PC-3 (cell line): ENCODE results near the gene EIF4E2. TPM values are rescaled to one million over a fixed set of nuclear protein-coding genes. Genes with fewer than 3 reads are reported as not detected.
A peak's percentile ranks its signal among the peaks of the same experiment; 100 is the strongest.

Source experiments
- ATAC-seq: fragments of 200-7000 bp; cut with Tn5 transposase; 2 replicates; pipeline ENCODE4 v1.9.1; 2020; ENCODE audit warnings: mild to moderate bottlenecking, moderate library complexity
- BruUV-seq: library from RNA; stranded (reverse); fragments of 400-500 nt; replicated peaks from 2 replicates; lab custom pipeline; 2021; lab: Mats Ljungman, UMichigan
- CTCF ChIA-PET: fragments of 300-600 bp; sonication (Branson Sonifier 250); formaldehyde crosslinking; loops from one replicate; lab custom pipeline; 2022; ENCODE audit warnings: antibody characterized with exemption; lab: Charles Lee
- POLR2A ChIA-PET: fragments of 300-600 bp; sonication (Branson Sonifier 250); formaldehyde crosslinking; loops from one replicate; lab custom pipeline; 2022; ENCODE audit warnings: antibody characterized with exemption; ENCODE audit not compliant: unreplicated experiment; lab: Charles Lee
- DNase-seq: peaks from one replicate; pipeline ENCODE4 v3.0.0-alpha.2; 2015
- H2AFZ ChIP-seq: fragments of 300-600 bp; sonication (generic); 2 replicates; pipeline ENCODE4 v1.6.0; 2016; ENCODE audit warnings: antibody characterized with exemption, low read length
- H3F3A ChIP-seq: fragments of 300-600 bp; sonication (generic); one replicate; pipeline ENCODE4 v1.6.0; 2017; ENCODE audit warnings: antibody characterized with exemption, low read length, control low read depth, mild to moderate bottlenecking; ENCODE audit not compliant: unreplicated experiment
- H3K27ac ChIP-seq: fragments of 300-600 bp; sonication (generic); 2 replicates; pipeline ENCODE4 v1.5.1; 2016; ENCODE audit warnings: mild to moderate bottlenecking, low read length
- H3K27me3 ChIP-seq: fragments of 300-600 bp; sonication (generic); 2 replicates; pipeline ENCODE4 v1.6.1; 2016; ENCODE audit warnings: low read length, mixed read lengths
- H3K36me3 ChIP-seq: fragments of 300-600 bp; sonication (generic); 2 replicates; pipeline ENCODE4 v1.6.1; 2016; ENCODE audit warnings: low read depth, mixed run types, low read length, mixed read lengths
- H3K4me1 ChIP-seq: fragments of 300-600 bp; sonication (generic); 2 replicates; pipeline ENCODE4 v1.5.1; 2016; ENCODE audit warnings: low read length; ENCODE audit not compliant: insufficient read depth
- H3K4me2 ChIP-seq: fragments of 300-600 bp; sonication (generic); 2 replicates; pipeline ENCODE4 v1.6.0; 2016; ENCODE audit warnings: low read length
- H3K4me3 ChIP-seq: fragments of 300-600 bp; sonication (generic); 2 replicates; pipeline ENCODE4 v1.5.1; 2016; ENCODE audit warnings: mild to moderate bottlenecking, low read length, mixed read lengths
- H3K79me2 ChIP-seq: fragments of 300-600 bp; sonication (generic); 2 replicates; pipeline ENCODE4 v1.6.1; 2017; ENCODE audit warnings: low read length, mixed read lengths
- H3K9ac ChIP-seq: fragments of 300-600 bp; sonication (generic); 2 replicates; pipeline ENCODE4 v1.6.0; 2016; ENCODE audit warnings: mild to moderate bottlenecking, low read length
- H3K9me2 ChIP-seq: fragments of 300-600 bp; sonication (generic); replicated peaks from 2 replicates; pipeline ENCODE4 v1.6.1; 2016; ENCODE audit warnings: mixed run types, low read length, mixed read lengths
- H3K9me3 ChIP-seq: fragments of 300-600 bp; sonication (generic); 2 replicates; pipeline ENCODE4 v1.6.1; 2016; ENCODE audit warnings: low read length, mixed read lengths
- H4K20me1 ChIP-seq: fragments of 300-600 bp; sonication (generic); 2 replicates; pipeline ENCODE4 v1.6.1; 2016; ENCODE audit warnings: low read length, mixed read lengths
- EZH2 ChIP-seq: fragments of 300-600 bp; sonication (generic); IDR thresholded peaks from one replicate; pipeline ENCODE4 v1.6.1; 2017; ENCODE audit warnings: antibody characterized with exemption, mild to moderate bottlenecking, low read length; ENCODE audit not compliant: unreplicated experiment
- EZH2phosphoT487 ChIP-seq: fragments of 300-600 bp; sonication (generic); IDR thresholded peaks from 2 replicates; pipeline ENCODE4 v1.6.1; 2018; ENCODE audit warnings: mild to moderate bottlenecking, antibody characterized with exemption, low read length, borderline replicate concordance
- intact Hi-C: fragments of 100-400 bp; cut with micrococcal nuclease; formaldehyde crosslinking; loops from 2 replicates; pipeline ENCODE4 v1.9.0; 2023
- total RNA-seq: library from RNA; depleted of rRNA; stranded (reverse); fragments of >200 nt; gene quantifications from 2 replicates; pipeline ENCODE4 v1.2.3, GENCODE V29; 2014
- TF ChIP-seq, protein P1 (sequence below): fragments of 300-600 bp; sonication (generic); conservative IDR thresholded peaks from 2 replicates; pipeline ENCODE4 v1.5.1; 2017; ENCODE audit warnings: antibody characterized with exemption, low read depth, mild to moderate bottlenecking, low read length

Gene EIF4E2
- total RNA-seq, 1 experiment from 2014 or later: 55.1 TPM

DNA sequence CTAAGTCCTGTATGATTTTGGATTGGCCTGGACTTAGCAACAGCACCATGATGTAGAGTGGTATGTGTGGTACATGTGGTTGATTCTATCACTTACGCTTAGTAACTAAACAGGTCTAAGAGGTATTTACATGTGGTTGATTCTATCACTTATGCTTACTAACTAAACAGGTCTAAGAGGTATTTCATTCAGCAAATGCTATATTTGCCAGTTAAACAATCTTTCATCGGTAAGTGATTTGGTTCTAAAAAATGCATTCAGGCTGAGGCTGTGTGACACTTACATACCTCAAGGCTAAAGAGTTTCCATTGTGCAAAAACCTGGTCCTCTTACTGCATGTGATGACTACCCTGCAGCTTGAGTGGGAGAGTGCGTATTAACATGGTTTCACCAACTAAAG lies 13.1 kb downstream of the EIF4E2 start:
- ChIA-PET CTCF (no interaction called here), POLR2A (no interaction called here)
- Histone ChIP-seq H3F3A (no peaks in the 10 kb centered on the region), H3K79me2 (no peaks in the 10 kb centered on the region), H3K36me3 (peaks cover 38% of the 10 kb centered on the region), H3K9me2 (no peaks in the 10 kb centered on the region), H3K27ac (peak overlapping the region; percentile 19), H2AFZ (no peak overlapping the region), H3K4me1 (peaks cover 14% of the 10 kb centered on the region), H3K9me3 (no peaks in the 10 kb centered on the region), H3K9ac (no peak overlapping the region), H3K27me3 (no peaks in the 10 kb centered on the region), H3K4me3 (no peak overlapping the region), H3K4me2 (no peak overlapping the region), H4K20me1 (no peaks in the 10 kb centered on the region)
- TF ChIP-seq, protein P1, sequence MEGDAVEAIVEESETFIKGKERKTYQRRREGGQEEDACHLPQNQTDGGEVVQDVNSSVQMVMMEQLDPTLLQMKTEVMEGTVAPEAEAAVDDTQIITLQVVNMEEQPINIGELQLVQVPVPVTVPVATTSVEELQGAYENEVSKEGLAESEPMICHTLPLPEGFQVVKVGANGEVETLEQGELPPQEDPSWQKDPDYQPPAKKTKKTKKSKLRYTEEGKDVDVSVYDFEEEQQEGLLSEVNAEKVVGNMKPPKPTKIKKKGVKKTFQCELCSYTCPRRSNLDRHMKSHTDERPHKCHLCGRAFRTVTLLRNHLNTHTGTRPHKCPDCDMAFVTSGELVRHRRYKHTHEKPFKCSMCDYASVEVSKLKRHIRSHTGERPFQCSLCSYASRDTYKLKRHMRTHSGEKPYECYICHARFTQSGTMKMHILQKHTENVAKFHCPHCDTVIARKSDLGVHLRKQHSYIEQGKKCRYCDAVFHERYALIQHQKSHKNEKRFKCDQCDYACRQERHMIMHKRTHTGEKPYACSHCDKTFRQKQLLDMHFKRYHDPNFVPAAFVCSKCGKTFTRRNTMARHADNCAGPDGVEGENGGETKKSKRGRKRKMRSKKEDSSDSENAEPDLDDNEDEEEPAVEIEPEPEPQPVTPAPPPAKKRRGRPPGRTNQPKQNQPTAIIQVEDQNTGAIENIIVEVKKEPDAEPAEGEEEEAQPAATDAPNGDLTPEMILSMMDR: no peak
- no peak for TF ChIP-seq EZH2phosphoT487
- no peak for TF ChIP-seq EZH2
- DNase-seq (peak; percentile 38), ATAC-seq (no peak)
- BruUV-seq: no TSS peak
- intact Hi-C loops: no loop called here

DNA sequence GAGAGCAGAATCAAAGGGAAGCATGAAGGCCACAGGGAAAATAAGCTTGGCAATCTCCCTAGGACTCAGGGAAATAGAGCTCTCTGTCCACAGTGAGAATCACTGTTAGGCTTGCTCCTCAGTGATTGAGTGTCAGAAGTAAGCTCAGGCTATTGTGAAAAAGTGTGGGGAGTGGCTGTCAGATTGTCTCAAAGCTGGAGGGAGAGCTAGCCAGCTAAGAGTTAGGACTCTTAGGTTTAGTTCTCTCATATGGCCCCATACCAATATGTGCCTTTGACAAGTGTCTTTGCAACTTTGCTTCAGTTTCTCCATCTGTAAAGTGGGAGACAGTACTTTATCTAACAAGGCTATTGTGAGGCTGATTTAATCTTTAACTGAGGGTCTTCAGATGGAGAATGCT lies 17.2 kb downstream of the EIF4E2 start:
- BruUV-seq: no TSS peak
- Histone ChIP-seq H3K27me3 (no peaks in the 10 kb centered on the region), H3K9me3 (no peaks in the 10 kb centered on the region), H3K79me2 (no peaks in the 10 kb centered on the region), H4K20me1 (no peaks in the 10 kb centered on the region), H2AFZ (no peak overlapping the region), H3K4me3 (no peak overlapping the region), H3K4me2 (peak overlapping the region; percentile 46), H3K27ac (peak overlapping the region; percentile 87), H3K9ac (peak overlapping the region; percentile 43), H3F3A (no peaks in the 10 kb centered on the region), H3K9me2 (no peaks in the 10 kb centered on the region), H3K4me1 (peaks cover 16% of the 10 kb centered on the region), H3K36me3 (peaks cover 45% of the 10 kb centered on the region)
- ChIA-PET CTCF (interaction anchor here (0.7 kb wide), 1 partner anchor 40 kb away, joined by 3 read pairs; no protein-coding TSS in a partner anchor), POLR2A (interaction anchor here (0.7 to 0.9 kb wide), 2 partner anchors 17 to 25 kb away, joined by 3 to 7 read pairs; partner anchors contain the start of genes EIF4E2 and TIGD1)
- TF ChIP-seq, protein P1: no peak
- no peak for TF ChIP-seq EZH2phosphoT487
- ATAC-seq (peak; percentile 43), DNase-seq (no peak)
- intact Hi-C loops: loop anchor here (1.0 to 2.0 kb wide), 2 partner anchors 21 to 26 kb away; no protein-coding TSS in a partner anchor

DNA sequence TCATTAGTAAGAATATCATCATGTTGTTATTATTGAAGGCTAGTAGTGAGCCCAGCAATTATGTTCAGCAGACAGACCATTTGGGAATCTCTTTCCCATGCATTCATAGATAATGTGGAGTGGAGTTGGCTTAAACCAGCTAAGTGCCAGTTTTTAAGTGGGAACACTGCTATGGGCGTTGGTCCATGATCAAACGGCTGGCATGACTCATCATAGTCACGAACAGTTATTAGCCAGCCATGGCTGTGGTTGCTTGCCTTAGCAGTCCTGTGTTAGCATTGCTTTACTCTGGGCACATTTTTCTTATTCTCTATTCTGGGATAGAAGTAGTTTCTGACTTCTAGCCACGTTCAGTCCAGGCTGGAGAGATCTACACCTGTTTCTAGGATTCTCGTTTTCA lies 17.7 kb downstream of the EIF4E2 start:
- Histone ChIP-seq H4K20me1 (no peaks in the 10 kb centered on the region), H3K4me1 (peaks cover 16% of the 10 kb centered on the region), H3K27ac (peak overlapping the region; percentile 87), H3F3A (no peaks in the 10 kb centered on the region), H2AFZ (no peak overlapping the region), H3K79me2 (no peaks in the 10 kb centered on the region), H3K9ac (peak overlapping the region; percentile 61), H3K9me3 (no peaks in the 10 kb centered on the region), H3K4me3 (no peak overlapping the region), H3K36me3 (peaks cover 49% of the 10 kb centered on the region), H3K27me3 (no peaks in the 10 kb centered on the region), H3K4me2 (peak overlapping the region; percentile 46), H3K9me2 (no peaks in the 10 kb centered on the region)
- ChIA-PET POLR2A (interaction anchor here (0.7 to 0.9 kb wide), 2 partner anchors 18 to 25 kb away, joined by 3 to 7 read pairs; partner anchors contain the start of genes EIF4E2 and TIGD1), CTCF (interaction anchor here (0.7 kb wide), 1 partner anchor 39 kb away, joined by 3 read pairs; no protein-coding TSS in a partner anchor)
- intact Hi-C loops: loop anchor here (1.0 to 2.0 kb wide), 2 partner anchors 21 to 25 kb away; no protein-coding TSS in a partner anchor
- TF ChIP-seq, protein P1: no peak
- TF ChIP-seq EZH2phosphoT487 (no peak), EZH2 (no peak)
- ATAC-seq: peak; percentile 99
- peak; percentile 83 for DNase-seq
- no TSS peak for BruUV-seq
